GM12892 (cell line): Measurements from ENCODE around the gene ISG20L2.

ENCODE experiments used
- POLR2A ChIP-seq: IDR thresholded peaks from 2 replicates; pipeline ENCODE4 v1.6.1; 2011; ENCODE audit warnings: low read depth, low read length, control low read depth
- POLR2AphosphoS5 ChIP-seq: IDR thresholded peaks from 2 replicates; pipeline ENCODE4 v1.6.1; 2011; ENCODE audit warnings: low read depth, low read length, control low read depth

DNA sequence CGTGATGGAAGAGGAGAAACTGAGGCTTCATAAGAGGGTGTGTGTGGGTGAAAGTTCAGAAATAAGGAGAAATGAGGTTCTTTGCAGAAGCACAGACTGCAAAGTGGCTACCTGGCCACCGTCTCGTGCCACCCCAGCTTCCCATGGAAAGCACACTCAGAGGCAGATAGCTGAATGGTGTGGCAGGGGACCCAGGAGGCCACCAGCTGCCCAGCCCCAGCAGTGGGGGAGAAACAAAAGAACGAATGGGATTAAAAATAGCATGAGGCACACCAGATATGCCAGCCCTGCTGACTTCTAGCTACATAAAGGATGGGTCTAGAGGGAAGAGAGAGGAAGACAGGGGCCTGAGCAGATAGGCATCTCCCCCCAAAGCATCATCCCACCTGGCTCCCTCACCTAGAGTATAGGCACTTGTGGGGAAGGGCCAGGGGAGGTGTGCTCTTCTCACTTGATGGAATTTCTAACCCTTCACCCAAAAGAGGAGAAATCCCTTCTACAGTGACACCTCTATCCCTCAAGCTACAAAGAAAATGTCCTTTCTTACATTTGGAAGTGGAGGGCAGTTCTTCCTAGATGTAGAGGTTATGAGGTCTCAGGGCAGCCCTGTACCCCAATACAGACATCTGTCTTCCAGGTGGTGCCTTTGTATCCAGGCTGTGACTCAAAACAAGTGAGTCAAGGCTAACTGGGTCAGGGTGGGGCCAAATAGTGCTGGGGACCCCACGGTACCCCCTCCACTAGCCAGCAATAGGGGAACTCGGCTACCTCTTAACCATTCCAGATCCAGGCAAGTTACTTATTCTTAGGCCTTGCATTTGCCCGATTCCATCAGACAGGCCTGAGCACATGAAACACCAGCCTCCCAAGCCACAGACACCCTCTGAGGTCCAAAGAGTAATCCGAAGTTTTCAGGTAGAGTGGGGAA is 19.4 kb upstream of the ISG20L2 start:
- TF ChIP-seq POLR2A (no peak), POLR2AphosphoS5 (no peak)
